Smooth muscle cell of the pulmonary artery (primary cell): Measurements from ENCODE around the gene ELOVL7. TPM values are rescaled to one million over a fixed set of nuclear protein-coding genes. Genes with fewer than 3 reads are reported as not detected.

Experiments
- total RNA-seq: library from RNA; depleted of rRNA; stranded (reverse); fragments of >200 nt; gene quantifications from 2 replicates; pipeline ENCODE4 v1.2.3, GENCODE V29; 2014

The ELOVL7 gene
- total RNA-seq: 0.07 TPM in 1 of 2 replicates, not detected in the other

DNA sequence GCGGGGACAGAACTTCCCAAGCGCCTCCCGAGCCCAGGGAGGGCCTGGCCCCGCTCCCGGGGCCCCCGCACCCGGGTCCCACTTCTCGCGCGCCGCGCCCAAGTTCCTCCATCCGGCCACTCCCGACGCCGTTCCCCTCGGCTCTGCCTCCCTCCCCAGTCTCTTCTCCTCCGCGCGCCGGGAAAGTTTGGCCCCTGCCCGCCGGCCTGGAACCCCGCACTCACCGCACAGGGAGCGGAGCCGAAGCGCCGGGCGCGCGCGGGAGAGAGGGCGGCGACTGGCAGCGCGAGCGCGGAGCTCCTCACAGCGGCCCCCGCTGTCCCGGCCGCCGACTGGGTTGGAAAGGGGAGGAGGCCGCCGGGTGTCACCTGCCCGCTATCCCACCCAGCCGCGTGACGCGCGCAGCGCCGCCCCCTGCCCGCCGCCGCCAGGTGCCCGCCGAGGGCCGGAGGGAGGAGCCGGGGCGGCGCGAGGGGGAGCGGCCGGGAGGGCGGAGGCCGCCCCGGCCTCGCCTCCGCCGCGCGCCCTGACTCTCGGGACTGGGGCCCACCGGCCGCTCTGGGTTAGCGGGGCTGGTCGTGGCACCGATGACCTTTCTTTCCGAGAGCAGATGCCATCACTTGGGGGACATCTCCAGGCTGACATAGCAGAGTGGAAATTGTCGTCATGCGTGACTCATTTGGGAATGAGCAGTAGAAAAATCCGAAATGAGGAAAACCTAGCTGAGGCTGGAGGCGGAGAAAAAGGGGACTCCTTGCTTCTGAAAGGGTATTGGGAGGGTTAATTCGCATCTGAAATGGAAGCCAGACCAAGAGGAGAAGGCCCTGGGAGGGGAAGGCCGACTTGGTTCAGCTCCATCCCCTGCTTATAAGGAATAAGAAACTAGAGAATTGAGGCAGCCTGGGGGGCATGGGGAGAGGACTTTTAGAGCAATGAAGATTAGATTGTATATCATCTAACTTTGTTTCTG lies at the start of gene ELOVL7:
Gene ELOVL7, minus strand, starts transcription at position 334 of the 970 bp plus-strand sequence. CDS start 56,872 bp downstream, outside the sequence.

Other genes with a start within 250 kb of the ELOVL7 start
- 0.63 and 2.0 TPM in 2 replicates for gene DEPDC1B, start 144.1 kb downstream of the ELOVL7 start, total RNA-seq
- 12.6 and 15.7 TPM in 2 replicates for gene ERCC8, start 100.8 kb upstream of the ELOVL7 start, total RNA-seq
- 10.0 and 13.8 TPM in 2 replicates for gene NDUFAF2, start 100.9 kb upstream of the ELOVL7 start, total RNA-seq